Retinal pigment epithelial cell (primary cell): ENCODE measurements around the gene MAP3K6.
A peak's percentile ranks its signal among the peaks of the same experiment; 100 is the strongest.

Source experiments
- DNase-seq: peaks from one replicate; pipeline ENCODE4 v3.0.0-alpha.2; 2010; ENCODE audit warnings: low read depth
- H3K4me3 ChIP-seq: 2 replicates; pipeline ENCODE4 v1.5.1; 2011; ENCODE audit warnings: mild to moderate bottlenecking, low read length, control low read depth, moderate library complexity
- CTCF ChIP-seq: conservative IDR thresholded peaks from 2 replicates; pipeline ENCODE4 v1.5.1; 2011; ENCODE audit warnings: low read depth, low read length, control low read depth, inconsistent platforms

Gene MAP3K6

DNA sequence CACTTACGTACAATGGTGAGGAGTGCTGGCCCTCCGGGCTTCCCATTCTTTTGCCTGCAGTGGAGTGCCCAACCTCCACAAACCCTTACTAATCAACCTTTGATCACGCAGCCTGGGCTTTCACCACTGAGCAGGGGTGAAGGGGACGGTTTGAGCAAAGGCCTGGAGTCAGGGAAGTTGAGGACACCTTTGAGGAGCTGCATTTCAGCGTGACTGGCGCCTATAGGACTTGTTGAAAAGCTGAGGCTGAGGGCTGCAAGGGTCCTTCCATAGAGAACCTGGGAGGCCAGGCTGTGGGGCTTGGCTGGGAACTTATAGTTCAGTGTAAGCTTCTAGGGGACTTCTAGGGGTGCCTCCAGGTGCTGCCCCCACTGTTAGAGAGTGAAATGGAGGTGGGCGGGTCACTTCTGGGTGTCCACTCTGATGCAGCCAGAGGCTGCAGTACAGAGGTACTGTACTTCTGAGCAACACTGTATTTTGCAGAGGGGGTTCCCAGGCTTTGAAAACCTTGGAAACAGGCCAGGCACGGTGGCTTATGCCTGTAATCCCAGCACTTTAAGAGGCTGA, 15.1 kb downstream of the MAP3K6 start:
- peak overlapping the region; percentile 23 for H3K4me3 ChIP-seq

GRCh38 chr1:27350663-27351540, 15.9 kb downstream of the MAP3K6 start:
- H3K4me3 ChIP-seq, result peak overlapping the region; percentile 23
- TF ChIP-seq CTCF, result peak; percentile 28
- no peak for DNase-seq

More for the DNA sequence above, 15.1 kb downstream of the MAP3K6 start:
- no peak for TF ChIP-seq CTCF
- DNase-seq, result no peak

DNA sequence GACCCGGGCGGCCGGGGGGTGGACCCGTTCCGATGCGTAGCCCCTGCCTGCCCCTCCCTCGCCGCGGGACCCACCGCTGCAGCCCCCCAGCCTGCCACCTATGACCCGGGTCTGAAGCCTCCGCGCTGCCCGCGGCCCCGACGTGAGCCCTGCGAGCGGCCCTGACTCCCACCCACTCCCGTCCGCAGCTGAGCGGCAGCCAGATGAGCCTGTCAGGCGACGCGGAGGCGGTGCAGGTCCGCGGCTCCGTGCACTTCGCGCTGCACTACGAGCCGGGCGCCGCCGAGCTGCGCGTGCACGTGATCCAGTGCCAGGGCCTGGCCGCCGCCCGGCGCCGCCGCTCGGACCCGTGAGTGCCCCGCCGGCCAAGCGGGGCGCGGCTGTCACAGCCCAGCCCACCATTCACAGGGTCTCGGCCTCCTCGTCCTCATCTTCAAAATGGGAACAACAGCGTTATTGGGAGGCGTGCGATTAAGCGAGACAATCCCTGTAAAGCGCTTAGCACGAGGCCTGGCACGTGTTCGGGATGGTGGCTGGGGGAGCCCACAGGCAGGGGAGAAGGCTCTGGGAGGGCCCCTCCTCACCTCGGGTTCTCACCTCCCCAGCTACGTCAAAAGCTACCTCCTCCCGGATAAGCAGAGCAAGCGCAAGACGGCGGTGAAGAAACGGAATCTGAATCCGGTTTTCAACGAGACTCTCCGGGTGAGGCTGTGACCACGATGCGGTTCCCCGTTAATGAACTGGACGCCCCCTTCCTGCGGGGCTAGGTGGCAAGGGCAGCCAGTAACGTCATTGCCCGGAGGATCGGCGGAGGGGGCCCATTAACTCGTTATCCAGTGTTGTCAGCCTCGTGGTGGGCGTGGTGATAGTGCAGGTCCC, 16.7 kb downstream of the MAP3K6 start:
- no peak for TF ChIP-seq CTCF
- peak overlapping the region; percentile 41 for H3K4me3 ChIP-seq
- no peak for DNase-seq

DNA sequence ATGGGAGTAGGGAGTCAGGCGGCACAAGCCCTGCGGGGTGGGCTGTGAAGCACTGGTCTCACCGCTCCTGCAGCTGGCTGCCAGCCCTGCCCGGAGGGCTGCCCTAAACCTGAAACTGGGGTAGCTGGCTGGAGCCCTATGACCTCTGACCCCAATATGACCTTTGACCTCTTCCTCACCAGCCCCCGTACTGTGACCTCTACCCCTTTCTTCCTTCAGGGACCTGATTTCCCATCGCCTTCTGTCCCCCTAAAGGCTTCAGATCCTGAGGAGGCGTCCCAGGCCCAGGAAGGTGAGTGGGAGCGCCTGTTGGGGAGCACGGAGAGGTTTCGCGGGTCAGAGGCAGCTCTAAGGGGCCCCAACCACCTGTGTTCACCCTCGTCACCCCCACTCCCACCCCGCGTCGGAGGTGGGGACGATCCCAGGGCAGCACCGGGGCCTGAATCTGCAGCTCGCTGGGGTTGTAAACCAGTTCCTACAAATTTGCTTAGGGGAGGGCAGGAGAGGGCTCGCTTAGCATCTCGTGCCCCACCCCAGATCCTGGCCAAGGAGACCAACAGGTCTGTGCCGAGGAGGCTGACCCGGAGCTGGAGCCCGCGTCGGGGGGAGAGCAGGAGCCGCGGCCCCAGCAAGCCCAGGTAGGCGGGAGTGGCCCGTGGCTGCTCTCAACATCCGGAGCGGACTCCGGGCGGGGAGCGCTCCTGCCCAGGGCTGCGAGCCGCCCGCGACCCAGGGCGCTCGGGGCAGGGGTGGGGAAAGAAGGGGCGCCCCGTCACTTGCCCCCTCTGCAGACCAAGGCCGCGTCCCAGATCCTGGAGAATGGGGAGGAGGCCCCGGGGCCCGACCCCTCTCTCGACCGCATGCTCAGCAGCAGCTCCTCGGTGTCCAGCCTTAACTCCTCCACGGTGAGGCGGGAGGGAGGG, 17.6 kb downstream of the MAP3K6 start:
- no peak for TF ChIP-seq CTCF
- peak overlapping the region; percentile 41 for H3K4me3 ChIP-seq
- DNase-seq, result no peak

- no peak overlapping the region for H3K4me3 ChIP-seq
- no peak for DNase-seq
- TF ChIP-seq CTCF, result no peak
Observed at GRCh38 chr1:27346991-27347624, 19.7 kb downstream of the MAP3K6 start.

DNA sequence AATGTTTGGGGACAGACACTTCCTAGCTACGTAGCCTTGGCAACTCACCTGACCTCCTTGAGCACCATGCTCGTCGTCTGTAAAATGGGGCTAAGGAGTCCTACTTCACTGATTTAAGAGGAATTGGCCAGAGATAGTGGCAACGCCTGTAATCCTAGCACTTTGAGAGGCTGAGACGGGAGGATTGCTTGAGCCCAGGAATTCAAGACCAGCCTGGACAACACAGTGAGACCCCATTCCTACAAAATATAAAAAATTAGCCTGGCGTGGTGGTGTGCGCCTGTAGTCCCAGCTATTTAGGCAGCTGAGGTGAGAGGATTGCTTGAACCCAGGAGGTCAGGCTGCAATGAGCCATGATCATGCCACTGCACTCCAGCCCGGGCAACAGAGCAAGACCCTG, 20.4 kb downstream of the MAP3K6 start:
- no peak for DNase-seq
- H3K4me3 ChIP-seq, result no peak overlapping the region
- no peak for TF ChIP-seq CTCF
